Fibroblast of skin of abdomen (primary cell): ENCODE results near the gene CATSPER4.
"Not testable (repeated sequence)": the region's sequence is repeated elsewhere in the genome, so short reads cannot be mapped to it uniquely, and the experiment has no call there.

Experiments
- DNase-seq: peaks from one replicate; pipeline ENCODE4 v3.0.0-alpha.2; 2013

The CATSPER4 gene

GRCh38 chr1:26195805-26196204 lies 5.4 kb downstream of the CATSPER4 start:
- no peak for DNase-seq

- DNase-seq, result no peak
Observed at GRCh38 chr1:26197301-26197700, 6.9 kb downstream of the CATSPER4 start.

GRCh38 chr1:26197813-26198212 lies 7.4 kb downstream of the CATSPER4 start:
- no peak for DNase-seq

- no peak for DNase-seq
Observed at GRCh38 chr1:26200413-26200812, 10.0 kb downstream of the CATSPER4 start.

GRCh38 chr1:26203642-26204318 lies 13.4 kb downstream of the CATSPER4 start:
- no peak for DNase-seq

GRCh38 chr1:26210147-26210870 lies 19.9 kb downstream of the CATSPER4 start:
- DNase-seq, result no peak

GRCh38 chr1:26212726-26213125 lies 22.3 kb downstream of the CATSPER4 start:
- DNase-seq, result no peak

GRCh38 chr1:26213335-26213905 lies 23.0 kb downstream of the CATSPER4 start:
- DNase-seq, result no peak

GRCh38 chr1:26215246-26215645 lies 24.8 kb downstream of the CATSPER4 start:
- no peak for DNase-seq

- DNase-seq, result no peak
Observed at GRCh38 chr1:26218906-26219494, 28.6 kb downstream of the CATSPER4 start.

GRCh38 chr1:26220199-26220912 lies 30.0 kb downstream of the CATSPER4 start:
- no peak for DNase-seq

GRCh38 chr1:26221094-26221493 lies 30.7 kb downstream of the CATSPER4 start:
- no peak for DNase-seq

GRCh38 chr1:26224606-26225005 lies 34.2 kb downstream of the CATSPER4 start:
- no peak for DNase-seq

GRCh38 chr1:26225033-26225831 lies 34.8 kb downstream of the CATSPER4 start:
- peak; percentile 14 for DNase-seq

GRCh38 chr1:26230682-26231081 lies 40.3 kb downstream of the CATSPER4 start:
- not testable (repeated sequence) for DNase-seq

- DNase-seq, result peak; percentile 97
Observed at GRCh38 chr1:26233903-26234643, 43.7 kb downstream of the CATSPER4 start, which contains the start of gene CEP85. Gene CEP85 (plus strand): TSS chr1:26234200. CDS start chr1:26239784, 5,584 bp downstream.

GRCh38 chr1:26234644-26235370 lies 44.4 kb downstream of the CATSPER4 start:
- DNase-seq, result peak; percentile 33

- DNase-seq, result no peak
Observed at GRCh38 chr1:26237230-26237966, 47.0 kb downstream of the CATSPER4 start.

- peak; percentile 20 for DNase-seq
Observed at GRCh38 chr1:26239936-26240335, 49.5 kb downstream of the CATSPER4 start.
